H1 (cell line): ENCODE results near the gene ORAI3. TPM values are rescaled to one million over a fixed set of nuclear protein-coding genes. Genes with fewer than 3 reads are reported as not detected.
A peak's percentile ranks its signal among the peaks of the same experiment; 100 is the strongest.

Source experiments
- CTCF ChIA-PET: fragments of 300-600 bp; sonication (Branson Sonifier 250); formaldehyde crosslinking; loops from one replicate; lab custom pipeline; 2021; ENCODE audit not compliant: partially characterized antibody; lab: Charles Lee
- POLR2A ChIA-PET: fragments of 300-600 bp; sonication (Branson Sonifier 250); formaldehyde crosslinking; loops from one replicate; lab custom pipeline; 2021; ENCODE audit warnings: inconsistent platforms; ENCODE audit not compliant: partially characterized antibody; lab: Charles Lee
- DNase-seq, 2 experiments: peaks; one replicate each; pipeline versions ENCODE4 v3.0.0 to v3.0.0-alpha.2; 2010 to 2022; ENCODE audit warnings: low spot score in 2 of 2, low read depth in 1 of 2, mixed read lengths in 1 of 2
- FAIRE-seq: peaks from 2 replicates; lab custom pipeline; 2011; peaks lifted over from hg19 to GRCh38; lab: Jason Lieb, UNC
- H2AFZ ChIP-seq: 2 replicates; pipeline ENCODE4 v1.8.1; 2012; ENCODE audit warnings: low read length, inconsistent platforms
- H2AK5ac ChIP-seq: 2 replicates; pipeline ENCODE4 v1.6.1; 2013; ENCODE audit warnings: low read depth, low read length
- H2BK120ac ChIP-seq: replicated peaks from 2 replicates; pipeline ENCODE3; 2013; ENCODE audit warnings: low read depth, low read length, inconsistent platforms
- H2BK12ac ChIP-seq: 2 replicates; pipeline ENCODE4 v1.6.1; 2013; ENCODE audit warnings: low read depth, low read length
- H2BK15ac ChIP-seq: 2 replicates; pipeline ENCODE4 v1.6.1; 2013; ENCODE audit warnings: low read length
- H2BK20ac ChIP-seq: 2 replicates; pipeline ENCODE4 v1.6.1; 2013; ENCODE audit warnings: low read length
- H2BK5ac ChIP-seq: 2 replicates; pipeline ENCODE4 v1.6.1; 2013; ENCODE audit warnings: low read depth, low read length
- H3K14ac ChIP-seq: 2 replicates; pipeline ENCODE4 v1.6.1; 2013; ENCODE audit warnings: inconsistent platforms; ENCODE audit not compliant: insufficient read length
- H3K18ac ChIP-seq: 2 replicates; pipeline ENCODE4 v1.6.1; 2013; ENCODE audit warnings: low read length; ENCODE audit errors: extremely low read depth
- H3K23ac ChIP-seq: 2 replicates; pipeline ENCODE4 v1.6.1; 2013; ENCODE audit warnings: inconsistent platforms; ENCODE audit not compliant: insufficient read length
- H3K23me2 ChIP-seq: 2 replicates; pipeline ENCODE4 v1.6.1; 2013; ENCODE audit warnings: low read depth, low read length
- H3K27ac ChIP-seq: 2 replicates; pipeline ENCODE4 v1.6.1; 2011; ENCODE audit warnings: low read depth, low read length, inconsistent platforms
- H3K27me3 ChIP-seq, 4 experiments: replicated peaks in 1 of 4; 1 replicate in 1 of 4; 2 replicates in 3 of 4; pipeline versions ENCODE4 v1.6.1 to v1.8.1; 2011 to 2013; ENCODE audit warnings: low read length in 3 of 4, mild to moderate bottlenecking in 3 of 4, inconsistent platforms in 2 of 4, mixed read lengths in 2 of 4, moderate library complexity in 1 of 4; ENCODE audit not compliant: control insufficient read depth in 3 of 4, insufficient read depth in 3 of 4; ENCODE audit errors: extremely low read depth in 1 of 4
- H3K36me3 ChIP-seq, 4 experiments: 2 replicates each; pipeline versions ENCODE4 v1.6.1 to v1.8.1; 2011 to 2013; ENCODE audit warnings: mild to moderate bottlenecking in 4 of 4, low read length in 3 of 4, moderate library complexity in 2 of 4, control low read depth in 1 of 4, inconsistent platforms in 1 of 4; ENCODE audit not compliant: insufficient read depth in 4 of 4, control insufficient read depth in 2 of 4
- H3K4ac ChIP-seq: replicated peaks from 2 replicates; pipeline ENCODE3; 2013; ENCODE audit warnings: low read length, low read depth, mixed read lengths, inconsistent platforms; ENCODE audit not compliant: insufficient read length
- H3K4me1 ChIP-seq, 4 experiments: replicated peaks in 1 of 4; 1 replicate in 1 of 4; 2 replicates in 3 of 4; pipeline versions ENCODE4 v1.6.1 to v1.8.1; 2011 to 2013; ENCODE audit warnings: low read length in 3 of 4, inconsistent platforms in 2 of 4, mixed read lengths in 1 of 4; ENCODE audit not compliant: insufficient read depth in 4 of 4, control insufficient read depth in 3 of 4
- H3K4me2 ChIP-seq, 2 experiments: 2 replicates each; pipeline versions ENCODE4 v1.6.1 to v1.8.1; 2011 to 2013; ENCODE audit warnings: low read depth in 2 of 2, low read length in 2 of 2, control low read depth in 1 of 2, inconsistent platforms in 1 of 2, mild to moderate bottlenecking in 1 of 2; ENCODE audit not compliant: insufficient read depth in 1 of 2
- H3K4me3 ChIP-seq, 4 experiments: fragments of 200-600, 300-600 bp in 1 of 4; sonication (generic), shearing (Covaris generic), sonication (Bioruptor Twin) in 1 of 4; 2 replicates each; pipeline versions ENCODE4 v1.5.1 to v1.8.1; 2011 to 2016; ENCODE audit warnings: low read length in 4 of 4, low read depth in 3 of 4, control low read depth in 2 of 4, inconsistent platforms in 2 of 4, mild to moderate bottlenecking in 2 of 4, mixed read lengths in 1 of 4, moderate library complexity in 1 of 4; ENCODE audit not compliant: insufficient read depth in 2 of 4; ENCODE audit errors: extremely low read depth in 1 of 4
- H3K56ac ChIP-seq: replicated peaks from 2 replicates; pipeline ENCODE3; 2013; ENCODE audit warnings: low read depth, mild to moderate bottlenecking, mixed read lengths, low read length, inconsistent platforms; ENCODE audit not compliant: insufficient read length
- H3K79me1 ChIP-seq: 2 replicates; pipeline ENCODE4 v1.6.1; 2013; ENCODE audit warnings: low read depth, low read length, control low read depth
- H3K79me2 ChIP-seq, 2 experiments: 2 replicates each; pipeline versions ENCODE4 v1.6.1 to v1.8.1; 2012 to 2013; ENCODE audit warnings: low read length in 2 of 2, mild to moderate bottlenecking in 2 of 2, inconsistent platforms in 1 of 2; ENCODE audit not compliant: insufficient read depth in 2 of 2, control insufficient read depth in 1 of 2
- H3K9ac ChIP-seq, 4 experiments: replicated peaks in 1 of 4; 1 replicate in 1 of 4; 2 replicates in 3 of 4; pipeline versions ENCODE4 v1.6.1 to v1.8.1; 2011 to 2013; ENCODE audit warnings: low read depth in 3 of 4, low read length in 3 of 4, control low read depth in 2 of 4, mild to moderate bottlenecking in 2 of 4, moderate library complexity in 2 of 4, inconsistent platforms in 1 of 4; ENCODE audit errors: extremely low read depth in 1 of 4
- H3K9me3 ChIP-seq, 2 experiments: 2 replicates each; pipeline versions ENCODE4 v1.6.1 to v1.8.1; 2012 to 2013; ENCODE audit warnings: mild to moderate bottlenecking in 2 of 2, moderate library complexity in 2 of 2, control low read depth in 1 of 2, inconsistent platforms in 1 of 2, low read depth in 1 of 2, low read length in 1 of 2, mixed read lengths in 1 of 2; ENCODE audit not compliant: insufficient read depth in 2 of 2
- H4K20me1 ChIP-seq, 2 experiments: replicated peaks in 1 of 2; 2 replicates each; pipeline versions ENCODE3 to v1.8.1; 2011 to 2013; ENCODE audit warnings: inconsistent platforms in 2 of 2, low read length in 2 of 2, mild to moderate bottlenecking in 1 of 2; ENCODE audit not compliant: insufficient read depth in 2 of 2, control insufficient read depth in 1 of 2
- H4K5ac ChIP-seq: 2 replicates; pipeline ENCODE4 v1.6.1; 2013; ENCODE audit warnings: low read length, low read depth, mixed read lengths, inconsistent platforms; ENCODE audit not compliant: insufficient read length
- H4K8ac ChIP-seq: 2 replicates; pipeline ENCODE4 v1.8.0; 2013; ENCODE audit warnings: mild to moderate bottlenecking, moderate library complexity, low read length, inconsistent platforms; ENCODE audit not compliant: insufficient read depth; ENCODE audit errors: extremely low read depth
- H4K91ac ChIP-seq: replicated peaks from 2 replicates; pipeline ENCODE3; 2013; ENCODE audit warnings: low read length, mixed read lengths, inconsistent platforms; ENCODE audit not compliant: insufficient read length
- BACH1 ChIP-seq: IDR thresholded peaks from 2 replicates; pipeline ENCODE4 v1.6.1; 2012; ENCODE audit warnings: low read length, improper control_type of control experiment
- BCL11A ChIP-seq, 2 experiments: IDR thresholded peaks; one replicate each; pipeline ENCODE4 v1.6.1; 2011; ENCODE audit warnings: low read depth in 2 of 2, low read length in 2 of 2, mild to moderate bottlenecking in 2 of 2
- CBX8 ChIP-seq: fragments of 300-800, 300-1000 bp; sonication (generic); IDR thresholded peaks from 2 replicates; pipeline ENCODE4 v1.7.1; 2016; ENCODE audit warnings: low read depth, low read length, borderline replicate concordance
- FOSL1 ChIP-seq: IDR thresholded peaks from 2 replicates; pipeline ENCODE4 v1.6.1; 2011; ENCODE audit warnings: mild to moderate bottlenecking, low read depth, low read length, moderate library complexity; ENCODE audit not compliant: insufficient read depth
- GTF2F1 ChIP-seq: IDR thresholded peaks from 2 replicates; pipeline ENCODE4 v1.6.1; 2012; ENCODE audit warnings: low read depth, low read length, improper control_type of control experiment, borderline replicate concordance
- KDM4A ChIP-seq: IDR thresholded peaks from one replicate; pipeline ENCODE4 v1.7.1; 2012; ENCODE audit warnings: low read depth, mild to moderate bottlenecking, moderate library complexity, low read length, inconsistent platforms; ENCODE audit not compliant: severe bottlenecking
- POU5F1 ChIP-seq: IDR thresholded peaks from 2 replicates; pipeline ENCODE4 v1.6.1; 2011; ENCODE audit warnings: low read depth, mild to moderate bottlenecking, low read length, moderate library complexity
- RFX5 ChIP-seq: IDR thresholded peaks from 2 replicates; pipeline ENCODE4 v1.6.1; 2011; ENCODE audit warnings: low read depth, low read length, improper control_type of control experiment, borderline replicate concordance
- SIRT6 ChIP-seq: IDR thresholded peaks from one replicate; pipeline ENCODE4 v1.7.1; 2012; ENCODE audit warnings: low read length, inconsistent platforms
- TBP ChIP-seq: IDR thresholded peaks from 2 replicates; pipeline ENCODE4 v1.6.1; 2011; ENCODE audit warnings: low read depth, low read length, improper control_type of control experiment
- TCF12 ChIP-seq: IDR thresholded peaks from 2 replicates; pipeline ENCODE4 v1.6.1; 2011; ENCODE audit warnings: low read depth, mild to moderate bottlenecking, low read length
- TEAD4 ChIP-seq: IDR thresholded peaks from 2 replicates; pipeline ENCODE4 v1.6.1; 2012; ENCODE audit warnings: low read depth, low read length, inconsistent platforms, mixed read lengths
- ZNF274 ChIP-seq: IDR thresholded peaks from 2 replicates; pipeline ENCODE4 v1.7.0; 2012; ENCODE audit warnings: low read length, borderline replicate concordance; ENCODE audit errors: extremely low read depth
- WGBS, 2 experiments: shearing (Covaris generic) in 1 of 2; methylation state at CpG; one replicate each; pipeline versions ENCODE4 v1.1.6 to v1.1.7; 2013 to 2015; ENCODE audit warnings: low lambda C conversion rate in 2 of 2, mixed read lengths in 2 of 2, inconsistent platforms in 1 of 2, low coverage in 1 of 2, missing lambda C conversion rate in 1 of 2; ENCODE audit not compliant: insufficient replicate concordance in 2 of 2, insufficient coverage in 1 of 2, insufficient read length in 1 of 2; ENCODE audit errors: extremely low coverage in 1 of 2, missing lambda C conversion rate in 1 of 2; 5-methylcytosine and 5-hydroxymethylcytosine counted together
- polyA plus RNA-seq, 7 experiments: library from polyadenylated mRNA; depleted of rRNA in 3 of 7; stranded (reverse) in 5 of 7; unstranded in 2 of 7; fragments of >200 nt in 5 of 7; fragments of 200-250 nt in 2 of 7; gene quantifications; 1 replicate in 5 of 7; 2 replicates in 1 of 7; 4 replicates in 1 of 7; pipeline versions ENCODE4 v1.2.1 to v1.2.3, GENCODE V29; 2011 to 2013; ENCODE audit warnings: missing spikeins in 2 of 7, mixed read lengths in 2 of 7
- total RNA-seq: library from RNA; stranded (reverse); fragmentation: NEBNext Ultra II Directional; extraction: Animal tissue kit (Norgen Biotek cat#: 25700); gene quantifications from 2 replicates; pipeline ENCODE4 v1.2.1, GENCODE V29; 2021

Gene ORAI3
- total and polyA plus RNA-seq, 2 of the 8 experiments (the other 6 are each of a cell fraction or from before 2014, with no cell fraction given): 8.7 to 24.5 TPM

DNA sequence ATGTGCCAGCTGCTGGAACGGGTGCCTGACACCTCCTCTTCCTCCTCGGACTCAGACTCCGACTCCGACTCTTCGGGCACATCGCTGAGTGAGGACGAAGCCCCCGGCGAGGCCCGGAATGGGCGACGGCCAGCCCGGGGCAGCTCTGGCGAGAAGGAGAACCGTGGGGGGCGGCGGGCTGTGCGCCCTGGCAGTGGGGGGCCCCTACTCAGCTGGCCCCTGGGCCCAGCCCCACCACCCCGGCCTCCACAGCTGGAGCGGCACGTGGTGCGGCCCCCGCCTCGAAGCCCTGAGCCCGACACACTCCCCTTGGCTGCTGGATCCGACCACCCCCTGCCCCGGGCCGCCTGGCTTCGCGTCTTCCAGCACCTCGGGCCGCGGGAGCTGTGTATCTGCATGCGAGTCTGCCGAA lies 18.7 kb upstream of the ORAI3 start:
- H2BK120ac ChIP-seq: no peak overlapping the region
- H3K4me1 ChIP-seq: peaks cover 0 to 8% (median 1%) of the 10 kb centered on the region in 4 experiments; a peak in 3 of 7 replicates
- FAIRE-seq (no peak), DNase-seq (no peak)
- no peak overlapping the region for H4K5ac ChIP-seq
- H4K8ac ChIP-seq: peak overlapping the region; percentile 59; the same call in 1 of the 2 replicates
- H3K23me2 ChIP-seq: no peaks in the 10 kb centered on the region
- ChIA-PET CTCF (interaction anchor here (1.1 to 1.9 kb wide), 3 partner anchors 10 to 86 kb away, joined by 3 to 4 read pairs (median 4); no protein-coding TSS in a partner anchor), POLR2A (interaction anchor here (1.2 to 8.2 kb wide), 2 partner anchors 7 to 34 kb away, joined by 3 to 105 read pairs; partner anchors contain the start of gene CTF1)
- no peaks in the 10 kb centered on the region for H3K27me3 ChIP-seq
- H2BK20ac ChIP-seq: no peak overlapping the region
- peaks cover 8 to 47% (median 26%) of the 10 kb centered on the region in 4 experiments; a peak in 7 of 8 replicates for H3K36me3 ChIP-seq
- WGBS, 2 experiments: 89% methylated on average over 23 of the region's 35 CpGs; no CpG with 5 or more reads in 1 of the 2 experiments
- H3K4me3 ChIP-seq: no peak overlapping the region
- no peak overlapping the region for H3K18ac ChIP-seq
- no peak overlapping the region for H3K14ac ChIP-seq
- H4K20me1 ChIP-seq: peaks cover 5 to 7% of the 10 kb centered on the region in 2 experiments
- no peak overlapping the region for H3K27ac ChIP-seq
- H3K56ac ChIP-seq: no peak overlapping the region
- H3K9me3 ChIP-seq: no peaks in the 10 kb centered on the region
- H2AK5ac ChIP-seq: no peak overlapping the region
- H2BK5ac ChIP-seq: no peak overlapping the region
- H3K4me2 ChIP-seq: no peak overlapping the region
- H2BK15ac ChIP-seq: no peak overlapping the region
- H3K23ac ChIP-seq: no peak overlapping the region
- H3K79me1 ChIP-seq: peaks cover 3% of the 10 kb centered on the region; the same call in 1 of the 2 replicates
- H3K79me2 ChIP-seq: peaks cover 0 to 3% of the 10 kb centered on the region in 2 experiments; a peak in 2 of 4 replicates
- H2AFZ ChIP-seq: no peak overlapping the region
- no peak overlapping the region for H2BK12ac ChIP-seq
- H3K4ac ChIP-seq: no peak overlapping the region
- H4K91ac ChIP-seq: no peak overlapping the region
- H3K9ac ChIP-seq: no peak overlapping the region
- no peak for TF ChIP-seq BACH1
- no peak for TF ChIP-seq RFX5
- TF ChIP-seq POU5F1: no peak
- no peak for TF ChIP-seq FOSL1
- no peak for TF ChIP-seq TEAD4
- no peak for TF ChIP-seq TCF12
- no peak for TF ChIP-seq SIRT6
- no peak for TF ChIP-seq ZNF274
- TF ChIP-seq CBX8: no peak
- no peak for TF ChIP-seq KDM4A
- no peak for TF ChIP-seq GTF2F1
- TF ChIP-seq BCL11A (IDR thresholded peaks at IDR 0.05; ENCODE audit: low read depth in 2 of 2, low read length in 2 of 2): no peak
- no peak for TF ChIP-seq TBP
